CD4-positive, alpha-beta T cell (primary cell): ENCODE measurements around the gene ARCN1. TPM values are rescaled to one million over a fixed set of nuclear protein-coding genes. Genes with fewer than 3 reads are reported as not detected.
A peak's percentile ranks its signal among the peaks of the same experiment; 100 is the strongest.

Source experiments
- ATAC-seq: fragments of 200-7000 bp; cut with Tn5 transposase; one replicate; pipeline ENCODE4 v1.10.0; 2022; ENCODE audit warnings: mild to moderate bottlenecking; ENCODE audit not compliant: poor library complexity
- CTCF ChIA-PET: fragments of 350-600 bp; sonication (Branson Sonifier 250); formaldehyde crosslinking; loops from one replicate; lab custom pipeline; 2021; ENCODE audit warnings: antibody characterized with exemption, inconsistent platforms; lab: Charles Lee
- POLR2A ChIA-PET: fragments of 350-600 bp; sonication (Branson Sonifier 250); formaldehyde crosslinking; loops from one replicate; lab custom pipeline; 2021; ENCODE audit warnings: antibody characterized with exemption, inconsistent platforms; lab: Charles Lee
- DNase-seq, 14 experiments: peaks; one replicate each; pipeline ENCODE4 v3.0.0-alpha.2; 2013 to 2020; ENCODE audit warnings: mixed read lengths in 2 of 14
- H3K27ac ChIP-seq, 2 donors: one replicate each; pipeline versions ENCODE4 v1.5.1 to v1.7.0; 2013; ENCODE audit warnings: low read length in 2 of 2, low read depth in 1 of 2, mild to moderate bottlenecking in 1 of 2
- H3K27me3 ChIP-seq, 2 experiments: 1 replicate in 1 of 2; 2 replicates in 1 of 2; pipeline versions ENCODE4 v1.6.1 to v1.7.0; 2013; ENCODE audit warnings: low read length in 2 of 2, control low read depth in 1 of 2, mild to moderate bottlenecking in 1 of 2, moderate library complexity in 1 of 2; ENCODE audit not compliant: insufficient read depth in 2 of 2, control insufficient read depth in 1 of 2
- H3K36me3 ChIP-seq: one replicate; pipeline ENCODE4 v1.6.1; 2013; ENCODE audit warnings: low read length, control low read depth; ENCODE audit not compliant: insufficient read depth
- H3K4me1 ChIP-seq: one replicate; pipeline ENCODE4 v1.6.1; 2013; ENCODE audit warnings: low read length, control low read depth; ENCODE audit not compliant: insufficient read depth
- H3K4me3 ChIP-seq: one replicate; pipeline ENCODE4 v1.5.1; 2013; ENCODE audit warnings: mild to moderate bottlenecking, low read length, moderate library complexity
- H3K9me3 ChIP-seq, 2 experiments: 1 replicate in 1 of 2; 2 replicates in 1 of 2; pipeline versions ENCODE4 v1.6.1 to v1.7.0; 2013; ENCODE audit warnings: low read length in 2 of 2, mild to moderate bottlenecking in 2 of 2, control low read depth in 1 of 2, moderate library complexity in 1 of 2; ENCODE audit not compliant: control insufficient read depth in 1 of 2, insufficient read depth in 1 of 2
- H3K27ac Mint-ChIP-seq: one replicate; pipeline ENCODE4 v1.8.0; 2020; ENCODE audit warnings: mixed read lengths
- H3K27me3 Mint-ChIP-seq: one replicate; pipeline ENCODE4 v1.8.0; 2021; ENCODE audit warnings: mixed read lengths
- H3K36me3 Mint-ChIP-seq: one replicate; pipeline ENCODE4 v1.8.0; 2021; ENCODE audit warnings: low read depth, mixed read lengths
- H3K4me1 Mint-ChIP-seq: one replicate; pipeline ENCODE4 v1.8.0; 2021; ENCODE audit warnings: low read depth, mixed read lengths
- H3K4me3 Mint-ChIP-seq: one replicate; pipeline ENCODE4 v1.8.0; 2020; ENCODE audit warnings: mild to moderate bottlenecking, mixed read lengths
- H3K9me3 Mint-ChIP-seq: one replicate; pipeline ENCODE4 v1.8.0; 2020; ENCODE audit warnings: mixed read lengths
- intact Hi-C, 2 experiments: fragments of 100-400 bp; cut with DNase I in 1 of 2; cut with micrococcal nuclease in 1 of 2; formaldehyde crosslinking; loops; one replicate each; pipeline versions ENCODE4 v1.15.1 to v1.9.0; 2023 to 2025; cut with DNase I, micrococcal nuclease
- total RNA-seq, 174 experiments: library from RNA in 2 of 174; stranded (reverse) in 2 of 174; gene quantifications; one replicate each; pipeline ENCODE4 v1.2.3 and lab custom pipeline; 2021 to 2026
- TF ChIP-seq, protein P1 (sequence below): fragments of 200-600 bp; IDR thresholded peaks from one replicate; pipeline ENCODE4 v1.8.0; 2022; ENCODE audit warnings: antibody characterized with exemption, mild to moderate bottlenecking

Gene ARCN1
- total RNA-seq, 2 experiments from 2014 or later, result 73.7 to 78.6 TPM

DNA sequence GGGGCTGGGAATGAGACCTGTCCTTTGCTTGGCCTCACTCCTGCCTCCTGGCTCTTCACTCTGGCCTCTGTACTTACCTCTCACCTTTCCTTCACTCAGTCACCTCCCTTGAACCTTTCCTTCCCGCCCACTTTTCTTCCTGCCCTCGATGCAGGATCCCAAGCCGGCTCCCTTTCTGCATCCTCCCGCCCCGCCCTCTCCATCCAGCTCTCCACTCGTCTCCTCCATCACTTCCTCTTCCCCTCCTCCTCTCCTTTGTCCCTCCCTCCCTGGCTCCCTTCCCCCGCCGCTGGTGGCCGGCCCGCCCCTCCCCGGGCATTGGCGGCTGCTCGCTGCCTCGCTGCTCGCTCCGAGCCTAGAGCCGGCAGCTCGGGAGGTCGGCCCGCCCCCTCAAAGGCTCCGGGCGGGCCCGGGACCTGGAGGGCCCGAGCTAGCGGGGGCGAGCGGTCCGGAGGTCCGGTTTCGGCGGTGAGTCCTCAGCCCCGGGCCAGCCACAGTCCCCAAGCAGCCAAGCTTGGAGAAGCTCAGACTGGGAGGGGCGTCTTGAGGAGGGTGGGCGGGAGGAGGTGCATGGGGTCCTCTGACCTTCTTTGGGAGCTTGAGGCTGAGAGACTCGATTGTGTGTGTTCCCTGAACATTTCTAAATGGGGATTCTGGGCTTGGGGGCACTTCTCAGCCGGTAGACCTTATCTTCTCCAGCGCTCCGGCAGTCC, 49.0 kb downstream of the ARCN1 start:
- DNase-seq, result peak in 6 of 14 experiments; percentile 9 to 29 (median 17)
- CTCF ChIA-PET, result interaction anchor here (0.6 kb wide), 1 partner anchor 18 kb away, joined by 3 read pairs; no protein-coding TSS in a partner anchor

DNA sequence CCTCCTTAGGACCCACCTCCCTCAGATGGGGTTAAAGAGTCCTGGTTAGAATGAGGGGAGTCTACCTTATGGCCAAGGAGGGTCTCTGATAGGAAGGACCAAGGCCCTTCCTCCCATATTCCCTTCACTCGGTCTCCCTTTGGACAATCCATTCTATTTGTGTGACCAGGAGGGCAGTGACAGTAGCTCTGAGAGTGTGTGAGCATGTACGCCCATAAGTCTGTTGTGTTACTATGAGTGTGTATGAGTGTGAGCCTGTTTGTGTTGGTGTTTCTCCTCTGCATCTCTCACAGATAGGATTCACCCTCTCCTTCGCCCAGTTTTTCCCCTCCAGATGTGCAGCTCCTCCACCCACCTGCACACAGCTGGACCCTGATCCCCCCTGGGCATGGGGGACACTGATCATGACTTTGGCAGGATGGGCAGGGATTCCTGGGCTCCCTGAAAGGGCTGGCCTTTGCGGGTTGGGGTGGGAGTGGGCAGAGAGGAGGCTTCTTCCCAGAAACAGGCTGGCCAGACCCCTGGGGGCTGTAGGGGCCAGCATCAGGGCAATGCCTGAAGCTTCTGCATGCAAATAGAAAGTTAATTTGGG, 49.7 kb downstream of the ARCN1 start:
- Histone ChIP-seq H3K27ac (no peak overlapping the region), H3K4me3 (no peak overlapping the region), H3K4me1 (peaks cover 13% of the 10 kb centered on the region), H3K9me3 (no peaks in the 10 kb centered on the region), H3K36me3 (no peaks in the 10 kb centered on the region), H3K27me3 (peaks cover 9 to 10% of the 10 kb centered on the region in 2 experiments)
- H3K36me3 Mint-ChIP-seq, result no peaks in the 10 kb centered on the region
- TF ChIP-seq, protein P1, sequence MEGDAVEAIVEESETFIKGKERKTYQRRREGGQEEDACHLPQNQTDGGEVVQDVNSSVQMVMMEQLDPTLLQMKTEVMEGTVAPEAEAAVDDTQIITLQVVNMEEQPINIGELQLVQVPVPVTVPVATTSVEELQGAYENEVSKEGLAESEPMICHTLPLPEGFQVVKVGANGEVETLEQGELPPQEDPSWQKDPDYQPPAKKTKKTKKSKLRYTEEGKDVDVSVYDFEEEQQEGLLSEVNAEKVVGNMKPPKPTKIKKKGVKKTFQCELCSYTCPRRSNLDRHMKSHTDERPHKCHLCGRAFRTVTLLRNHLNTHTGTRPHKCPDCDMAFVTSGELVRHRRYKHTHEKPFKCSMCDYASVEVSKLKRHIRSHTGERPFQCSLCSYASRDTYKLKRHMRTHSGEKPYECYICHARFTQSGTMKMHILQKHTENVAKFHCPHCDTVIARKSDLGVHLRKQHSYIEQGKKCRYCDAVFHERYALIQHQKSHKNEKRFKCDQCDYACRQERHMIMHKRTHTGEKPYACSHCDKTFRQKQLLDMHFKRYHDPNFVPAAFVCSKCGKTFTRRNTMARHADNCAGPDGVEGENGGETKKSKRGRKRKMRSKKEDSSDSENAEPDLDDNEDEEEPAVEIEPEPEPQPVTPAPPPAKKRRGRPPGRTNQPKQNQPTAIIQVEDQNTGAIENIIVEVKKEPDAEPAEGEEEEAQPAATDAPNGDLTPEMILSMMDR, result no peak
- H3K4me3 Mint-ChIP-seq, result peak overlapping the region; percentile 54
- no peak overlapping the region for H3K27ac Mint-ChIP-seq
- H3K9me3 Mint-ChIP-seq, result no peaks in the 10 kb centered on the region
- CTCF ChIA-PET, result no interaction called here
- no peak for ATAC-seq
- peaks cover 5% of the 10 kb centered on the region for H3K4me1 Mint-ChIP-seq
- peaks cover 20% of the 10 kb centered on the region for H3K27me3 Mint-ChIP-seq
- intact Hi-C loops, result no loop called here
- no peak for DNase-seq
- POLR2A ChIA-PET, result interaction anchor here (0.6 kb wide), 1 partner anchor 38 kb away, joined by 3 read pairs; no protein-coding TSS in a partner anchor

More for the DNA sequence above, 49.0 kb downstream of the ARCN1 start:
- ATAC-seq, result peak; percentile 64
- Mint-ChIP-seq H3K4me3 (peak overlapping the region; percentile 54), H3K9me3 (no peaks in the 10 kb centered on the region), H3K27ac (no peak overlapping the region), H3K4me1 (peaks cover 5% of the 10 kb centered on the region), H3K27me3 (peaks cover 20% of the 10 kb centered on the region), H3K36me3 (no peaks in the 10 kb centered on the region)
- Histone ChIP-seq H3K27ac (no peak overlapping the region), H3K4me1 (peaks cover 13% of the 10 kb centered on the region), H3K27me3 (peaks cover 9 to 10% of the 10 kb centered on the region in 2 experiments), H3K9me3 (no peaks in the 10 kb centered on the region), H3K4me3 (no peak overlapping the region), H3K36me3 (no peaks in the 10 kb centered on the region)
- intact Hi-C loops, result no loop called here
- POLR2A ChIA-PET, result no interaction called here
- TF ChIP-seq, protein P1, result no peak

DNA sequence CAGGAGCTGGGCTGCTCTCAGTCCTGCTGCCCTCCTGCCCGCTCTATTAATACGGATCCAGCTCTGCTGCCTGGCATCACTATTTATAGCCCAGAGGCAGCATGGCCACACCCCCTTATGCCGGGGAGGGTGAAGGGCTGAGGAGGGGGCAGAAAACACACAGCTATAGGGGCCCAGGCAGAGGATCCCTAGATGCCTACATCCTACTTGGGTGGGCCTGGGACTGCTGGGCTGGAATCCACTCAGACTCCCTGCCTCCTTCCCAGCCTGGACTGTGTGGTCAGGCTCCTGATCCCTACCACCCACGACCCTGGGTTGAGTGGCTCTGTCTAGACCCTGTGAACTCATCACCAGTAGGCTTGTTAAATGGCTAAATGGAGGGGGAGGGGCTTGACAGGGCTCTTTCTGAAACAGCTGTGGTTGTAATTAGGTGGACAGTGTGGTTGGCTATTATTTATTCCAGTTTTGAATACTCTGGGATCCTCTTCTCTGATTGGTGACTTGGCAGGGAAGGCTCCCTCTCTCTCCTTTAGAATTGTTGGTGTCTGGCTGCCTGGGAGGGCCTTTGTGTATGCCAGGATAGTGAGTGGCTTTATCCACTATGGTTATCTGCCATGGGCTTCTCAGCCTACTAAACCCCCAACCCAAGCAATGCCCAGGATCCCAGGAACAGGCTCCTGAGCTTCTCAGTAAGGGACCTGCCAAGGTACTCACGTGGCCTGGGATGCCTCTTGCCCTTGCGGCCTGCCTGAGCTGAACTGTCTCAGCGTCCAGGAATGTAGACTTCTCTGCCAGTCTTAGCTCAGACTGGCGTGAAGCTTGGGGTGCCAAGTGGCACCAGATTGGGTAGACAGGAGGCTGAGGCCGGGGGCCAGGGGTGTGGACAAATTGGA, 50.4 kb downstream of the ARCN1 start:
- ChIA-PET POLR2A (interaction anchor here (0.5 to 0.6 kb wide), 2 partner anchors 25 to 39 kb away, joined by 3 to 4 read pairs; no protein-coding TSS in a partner anchor), CTCF (no interaction called here)
- H3K9me3 Mint-ChIP-seq, result no peaks in the 10 kb centered on the region
- no peak for DNase-seq
- Histone ChIP-seq H3K4me1 (peaks cover 13% of the 10 kb centered on the region), H3K27ac (no peak overlapping the region), H3K27me3 (peaks cover 9 to 10% of the 10 kb centered on the region in 2 experiments), H3K9me3 (no peaks in the 10 kb centered on the region), H3K4me3 (no peak overlapping the region), H3K36me3 (no peaks in the 10 kb centered on the region)
- H3K4me3 Mint-ChIP-seq, result no peak overlapping the region
- H3K4me1 Mint-ChIP-seq, result peaks cover 5% of the 10 kb centered on the region
- intact Hi-C loops, result no loop called here
- H3K27ac Mint-ChIP-seq, result no peak overlapping the region
- ATAC-seq, result no peak
- TF ChIP-seq, protein P1, result no peak
- H3K27me3 Mint-ChIP-seq, result peaks cover 20% of the 10 kb centered on the region
- no peaks in the 10 kb centered on the region for H3K36me3 Mint-ChIP-seq
